Measurements from ENCODE around the gene RASL11A. TPM values are rescaled to one million over a fixed set of nuclear protein-coding genes. Genes with fewer than 3 reads are reported as not detected.

RASL11A gene
- total and polyA plus RNA-seq, 2 of the 13 experiments (the other 11 are each of a cell fraction or from before 2014, with no cell fraction given): 3.0 to 4.1 TPM

- ATAC-seq: no peak
- 100% methylated on average over 2 of the region's 2 CpGs for WGBS (ENCODE audit: low lambda C conversion rate)
These were observed 7.2 kb upstream of the RASL11A start for GRCh38 chr13:27263438-27263837.

More at GRCh38 chr13:27263438-27263837, 7.2 kb upstream of the RASL11A start:
- H3K4me2 ChIP-seq (ENCODE audit: low read depth, low read length): no peak overlapping the region
- H2AFZ ChIP-seq (ENCODE audit: low read length): no peak overlapping the region
- no peaks in the 10 kb centered on the region; the same call in 1 of the 2 replicates for H4K20me1 ChIP-seq (ENCODE audit: insufficient read depth, low read length)
- no TSS peak for BruUV-seq (replicated peaks)
- FAIRE-seq: no peak
- H3K9me3 ChIP-seq (ENCODE audit: low read length): no peaks in the 10 kb centered on the region
- TF ChIP-seq NR2F1 (CRISPR knock-in tag; IDR thresholded peaks at IDR 0.05): no peak
- TF ChIP-seq ZNF703 (CRISPR knock-in tag; IDR thresholded peaks at IDR 0.05; ENCODE audit: borderline replicate concordance): no peak
- no peak for TF ChIP-seq KDM5A (IDR thresholded peaks at IDR 0.05; ENCODE audit: borderline replicate concordance, low read length)
- TF ChIP-seq HMGXB4 (CRISPR knock-in tag; IDR thresholded peaks at IDR 0.05; ENCODE audit: borderline replicate concordance in 1 of 2, low read depth in 1 of 2): no peak
- no peak for TF ChIP-seq AHR (CRISPR knock-in tag; IDR thresholded peaks at IDR 0.05)
- TF ChIP-seq GLI4 (CRISPR knock-in tag; IDR thresholded peaks at IDR 0.05; ENCODE audit: borderline replicate concordance): no peak
- TF ChIP-seq, protein P1, sequence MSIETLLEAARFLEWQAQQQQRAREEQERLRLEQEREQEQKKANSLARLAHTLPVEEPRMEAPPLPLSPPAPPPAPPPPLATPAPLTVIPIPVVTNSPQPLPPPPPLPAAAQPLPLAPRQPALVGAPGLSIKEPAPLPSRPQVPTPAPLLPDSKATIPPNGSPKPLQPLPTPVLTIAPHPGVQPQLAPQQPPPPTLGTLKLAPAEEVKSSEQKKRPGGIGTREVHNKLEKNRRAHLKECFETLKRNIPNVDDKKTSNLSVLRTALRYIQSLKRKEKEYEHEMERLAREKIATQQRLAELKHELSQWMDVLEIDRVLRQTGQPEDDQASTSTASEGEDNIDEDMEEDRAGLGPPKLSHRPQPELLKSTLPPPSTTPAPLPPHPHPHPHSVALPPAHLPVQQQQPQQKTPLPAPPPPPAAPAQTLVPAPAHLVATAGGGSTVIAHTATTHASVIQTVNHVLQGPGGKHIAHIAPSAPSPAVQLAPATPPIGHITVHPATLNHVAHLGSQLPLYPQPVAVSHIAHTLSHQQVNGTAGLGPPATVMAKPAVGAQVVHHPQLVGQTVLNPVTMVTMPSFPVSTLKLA (IDR thresholded peaks at IDR 0.05): no peak
- TF ChIP-seq KDM5B (CRISPR knock-in tag; IDR thresholded peaks at IDR 0.05; ENCODE audit: borderline replicate concordance): no peak
- TF ChIP-seq ZNF891 (CRISPR knock-in tag; IDR thresholded peaks at IDR 0.05): no peak
- TF ChIP-seq RNF219 (CRISPR knock-in tag; IDR thresholded peaks at IDR 0.05): no peak
- no peak for TF ChIP-seq IRF9 (CRISPR knock-in tag; IDR thresholded peaks at IDR 0.05; ENCODE audit: borderline replicate concordance)
- TF ChIP-seq PHF20 (CRISPR knock-in tag; IDR thresholded peaks at IDR 0.05): no peak
- no peak for TF ChIP-seq SMARCC2 (IDR thresholded peaks at IDR 0.05)
- no peak for TF ChIP-seq ZSCAN9 (CRISPR knock-in tag; IDR thresholded peaks at IDR 0.05; ENCODE audit: borderline replicate concordance)
- TF ChIP-seq CBX2 (IDR thresholded peaks at IDR 0.05; ENCODE audit: low read depth, low read length): no peak
- no peak for TF ChIP-seq CBX2 (CRISPR knock-in tag; IDR thresholded peaks at IDR 0.05; ENCODE audit: low read depth)
- H3K27me3 ChIP-seq (ENCODE audit: control insufficient read depth in 1 of 2, insufficient read depth in 2 of 2, low read length in 2 of 2): no peaks in the 10 kb centered on the region
- peaks cover 26% of the 10 kb centered on the region for H3K4me1 ChIP-seq (ENCODE audit: insufficient read depth, low read length)
- CTCF ChIA-PET (ENCODE audit: low intra/inter-chr PET ratio, low total read pairs): no interaction called here
- no peak overlapping the region for H3K4me3 ChIP-seq (replicated peaks in 1 of 3; ENCODE audit: insufficient read depth in 1 of 3, low read depth in 2 of 3, low read length in 3 of 3)
- peaks cover 0 to 1% of the 10 kb centered on the region in 2 experiments; a peak in 3 of 5 replicates for H3K36me3 ChIP-seq (replicated peaks in 1 of 2; ENCODE audit: control insufficient read depth in 1 of 2, insufficient read depth in 2 of 2, low read length in 2 of 2)
- H3K79me2 ChIP-seq (ENCODE audit: insufficient read depth, low read length): no peaks in the 10 kb centered on the region
- POLR2A ChIA-PET: interaction anchor here (0.8 kb wide), 1 partner anchor 317 kb away, joined by 3 read pairs; no protein-coding TSS in a partner anchor
- H3K27ac ChIP-seq (ENCODE audit: extremely low read length, insufficient read depth, low read length): no peak overlapping the region
- no peak for DNase-seq (ENCODE audit: low spot score)
- intact Hi-C loops (cut with micrococcal nuclease; ENCODE audit: unreplicated experiment): no loop called here
- H3K9ac ChIP-seq (ENCODE audit: insufficient read depth, low read depth, low read length): no peak overlapping the region
- in situ Hi-C loops (cut with HindIII; ENCODE audit: extremely low pct_ligation_motif_present, low pct_unique_long_range_greater_than_20kb): no loop called here
